Kidney glomerular epithelial cell (primary cell): Measurements from ENCODE around the gene SEC14L6.

Source experiments
- DNase-seq: peaks from one replicate; lab custom pipeline; 2025; lab: John Stamatoyannopoulos, UW

Gene SEC14L6

GRCh38 chr22:30535182-30535581 lies 11.4 kb downstream of the SEC14L6 start:
- no peak for DNase-seq

DNA sequence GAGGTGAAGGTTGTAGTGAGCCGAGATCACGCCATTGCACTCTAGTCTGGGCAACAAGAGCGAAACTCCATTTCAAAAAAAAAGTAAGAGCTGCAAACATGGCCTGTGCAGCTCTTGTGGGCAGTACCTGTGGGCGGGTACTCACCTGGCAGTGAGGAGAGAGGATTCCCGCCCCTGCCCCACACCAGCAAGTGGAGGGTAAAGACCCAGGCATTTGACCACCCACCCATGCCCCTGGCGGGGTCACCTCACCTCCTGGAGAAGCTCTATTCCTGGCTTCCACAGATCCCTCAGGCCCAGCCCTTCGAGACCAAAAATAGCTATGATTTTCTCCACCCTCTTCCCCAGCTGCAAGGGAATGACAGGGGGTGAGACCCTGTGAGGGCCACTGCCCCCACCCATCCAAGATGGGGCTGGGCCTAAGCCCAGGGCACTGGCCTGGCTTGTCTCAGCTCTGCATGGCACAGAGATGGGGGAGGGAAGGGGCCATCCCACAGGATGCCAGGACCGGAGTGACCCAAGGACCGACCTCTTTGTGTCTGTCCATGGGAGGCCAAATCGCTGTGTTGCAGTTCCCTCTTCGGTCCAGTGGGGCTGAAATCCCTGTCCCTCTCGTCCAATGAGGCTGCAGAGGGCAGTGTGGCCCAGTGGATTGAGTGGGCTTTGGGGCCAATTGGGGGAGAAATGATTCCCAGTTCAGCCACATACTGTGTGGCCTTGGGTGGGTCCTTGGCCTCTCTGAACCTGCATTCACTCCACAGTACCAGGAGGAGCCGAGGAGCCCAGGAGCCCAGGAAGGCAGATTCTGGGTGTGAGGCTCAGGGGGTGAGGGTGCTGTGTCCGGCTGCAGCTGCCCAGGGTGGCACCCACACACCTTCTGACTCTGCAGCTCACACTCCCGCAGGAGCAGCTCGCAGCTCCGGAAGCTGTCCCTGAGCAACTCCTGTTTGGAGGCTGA lies 14.6 kb downstream of the SEC14L6 start:
- DNase-seq = no peak

GRCh38 chr22:30526656-30527055 lies 19.9 kb downstream of the SEC14L6 start:
- DNase-seq = no peak

- no peak for DNase-seq
These were observed 22.7 kb downstream of the SEC14L6 start for GRCh38 chr22:30523646-30524489.

DNA sequence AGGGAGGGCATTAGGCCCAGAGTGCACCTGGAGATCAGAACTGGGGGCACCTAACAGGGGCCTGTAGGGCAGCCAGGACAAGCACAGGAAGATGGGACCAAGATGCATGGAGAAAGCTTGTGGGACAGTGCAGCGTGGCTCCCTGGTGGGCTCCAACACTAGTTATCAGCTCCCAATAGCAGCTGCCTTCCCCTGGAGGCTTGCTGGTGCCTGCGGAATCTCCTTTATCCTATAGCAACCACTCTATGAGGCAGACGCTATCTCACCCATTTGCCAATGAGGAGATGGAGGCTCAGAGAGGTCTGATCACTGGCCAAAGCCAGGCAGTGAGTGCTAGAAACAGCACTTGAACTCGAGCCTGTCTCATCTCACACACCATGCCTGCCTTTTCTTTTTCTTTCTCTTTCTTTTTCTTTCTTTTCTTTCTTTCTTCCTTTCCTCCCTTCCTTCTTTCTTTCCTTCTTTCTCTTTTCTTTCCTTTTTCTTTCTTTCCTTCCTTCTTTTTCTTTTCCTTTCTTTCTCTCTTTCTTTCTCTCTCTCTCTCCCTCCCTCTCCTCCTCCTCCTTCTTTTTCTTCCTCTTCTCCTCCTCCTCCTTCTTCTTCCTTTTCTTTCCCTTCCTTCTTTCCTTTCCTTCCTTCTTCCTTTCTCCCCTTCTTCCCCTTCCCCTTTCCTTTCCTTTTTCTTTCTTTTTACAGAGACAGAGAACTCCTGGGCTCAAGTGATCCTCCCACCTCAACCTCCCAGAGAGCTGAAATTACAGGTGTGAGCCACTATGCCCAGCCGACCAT lies 25.0 kb downstream of the SEC14L6 start:
- DNase-seq = no peak

DNA sequence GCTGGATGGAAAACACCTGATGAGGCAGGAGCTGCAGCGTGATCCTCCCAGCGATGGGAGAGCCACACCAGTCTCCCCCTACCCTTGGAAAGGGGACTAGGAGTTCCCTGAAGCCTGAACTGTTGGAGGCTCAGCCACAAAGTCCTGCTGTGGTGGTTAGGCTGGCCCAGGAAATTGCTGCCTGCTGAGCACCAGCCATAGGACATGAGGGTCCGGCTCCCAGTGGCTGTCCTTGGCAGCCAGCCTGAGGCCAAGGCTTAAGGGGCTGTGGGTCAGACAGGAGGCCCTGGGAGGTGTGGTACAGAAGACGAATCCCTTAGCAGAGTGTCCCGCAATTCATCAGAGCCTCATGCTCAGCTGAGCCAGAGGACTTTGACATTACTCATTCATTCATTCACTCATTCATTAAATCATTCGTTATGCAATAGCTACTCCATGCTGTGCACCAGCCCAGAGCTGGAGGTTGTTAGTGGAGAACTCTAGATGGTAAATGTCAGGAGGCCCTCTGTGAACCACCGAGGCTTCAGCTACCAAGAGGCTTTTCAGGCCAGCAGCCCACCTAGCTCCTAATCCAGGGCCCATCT lies 26.6 kb downstream of the SEC14L6 start:
- no peak for DNase-seq

- no peak for DNase-seq
These were observed 29.8 kb downstream of the SEC14L6 start for GRCh38 chr22:30516731-30517130.

DNA sequence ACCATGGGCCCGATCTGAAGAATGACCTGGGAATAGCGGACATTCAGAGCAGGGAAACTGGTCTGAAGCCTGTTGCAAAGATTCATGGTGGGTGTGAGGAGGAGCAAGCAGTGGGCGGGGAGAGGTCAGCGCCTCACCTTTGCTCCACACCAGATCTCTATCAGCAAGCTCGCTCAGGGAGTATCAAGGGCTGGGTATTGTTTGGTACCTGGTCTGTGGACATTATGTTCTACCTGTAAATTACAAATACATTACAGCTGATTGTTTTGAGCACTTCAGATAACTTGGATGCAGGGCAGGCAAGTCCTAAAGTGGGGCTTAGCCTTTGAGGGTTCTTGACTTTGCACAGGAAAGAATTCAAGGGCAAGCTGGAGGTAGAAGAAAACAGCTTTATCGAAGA lies 30.3 kb downstream of the SEC14L6 start:
- DNase-seq = no peak

GRCh38 chr22:30514252-30514651 lies 32.3 kb downstream of the SEC14L6 start:
- DNase-seq = no peak

DNA sequence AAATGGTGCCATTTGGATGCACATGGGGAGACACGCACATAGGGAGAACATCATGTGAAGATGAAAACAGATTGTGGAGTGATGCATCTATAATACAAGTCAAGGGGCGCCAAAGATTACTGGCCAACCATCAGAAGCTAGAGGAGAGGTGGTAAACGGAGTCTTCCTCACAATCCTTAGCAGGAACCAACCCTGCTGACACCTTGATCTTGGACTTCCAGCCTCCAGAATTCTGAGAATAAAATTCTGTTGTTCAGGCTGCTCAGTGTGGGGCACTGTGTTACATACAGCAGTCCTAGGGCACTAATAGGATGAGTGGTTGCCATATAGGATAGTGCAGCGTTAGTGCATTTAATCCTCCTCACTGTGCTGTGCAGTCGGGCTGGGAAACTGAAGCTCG lies 33.1 kb downstream of the SEC14L6 start:
- no peak for DNase-seq

GRCh38 chr22:30511911-30512310 lies 34.6 kb downstream of the SEC14L6 start:
- no peak for DNase-seq

- no peak for DNase-seq
These were observed 35.4 kb downstream of the SEC14L6 start for GRCh38 chr22:30511109-30511508.

DNA sequence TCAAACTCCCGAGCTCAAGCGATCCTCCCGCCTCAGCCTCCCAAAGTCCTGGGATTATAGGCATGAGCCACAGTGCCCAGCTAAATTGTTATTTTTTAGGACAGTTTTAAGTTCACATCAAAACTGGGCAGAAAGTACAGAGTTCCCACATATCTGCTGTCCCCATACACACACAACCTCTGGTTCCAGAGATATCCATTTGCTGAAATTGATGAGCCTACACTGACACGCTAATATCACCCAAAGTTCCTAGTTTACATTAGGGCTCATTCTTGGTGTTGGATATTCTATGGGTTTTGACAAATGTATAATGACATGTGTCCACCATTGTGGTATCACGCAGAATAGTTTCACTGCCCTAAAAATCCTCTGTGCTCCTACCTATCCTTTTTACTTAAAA lies 38.3 kb downstream of the SEC14L6 start:
- DNase-seq = no peak

- DNase-seq = no peak
These were observed 38.9 kb downstream of the SEC14L6 start for GRCh38 chr22:30507670-30508069.

GRCh38 chr22:30506507-30506968 lies 40.0 kb downstream of the SEC14L6 start:
- no peak for DNase-seq

GRCh38 chr22:30503551-30503950 lies 43.0 kb downstream of the SEC14L6 start:
- DNase-seq = no peak

- no peak for DNase-seq
These were observed 43.6 kb downstream of the SEC14L6 start for GRCh38 chr22:30502911-30503310.

GRCh38 chr22:30502153-30502552 lies 44.4 kb downstream of the SEC14L6 start:
- DNase-seq = no peak

DNA sequence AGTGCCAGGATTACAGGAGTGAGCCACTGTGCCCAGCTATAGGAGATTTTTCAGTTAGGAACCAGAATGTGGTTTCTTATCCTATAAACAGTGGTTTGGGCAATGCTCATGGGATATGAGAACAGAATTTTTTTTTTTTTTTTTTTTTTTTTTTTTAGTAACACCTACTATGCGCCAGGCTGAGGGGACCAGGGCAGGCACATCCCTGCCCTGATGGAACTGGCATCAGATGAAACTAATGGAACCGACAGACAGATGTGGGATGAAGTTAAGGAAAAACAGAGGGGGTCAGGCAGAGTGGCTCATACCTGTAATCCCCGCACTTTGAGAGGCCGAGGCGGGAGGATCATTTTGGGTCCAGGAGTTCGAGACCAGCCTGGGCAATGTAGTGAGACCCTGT lies 45.9 kb downstream of the SEC14L6 start:
- DNase-seq = no peak

- no peak for DNase-seq
These were observed 48.9 kb downstream of the SEC14L6 start for GRCh38 chr22:30497466-30498150.
